GM12864 (cell line): Measurements from ENCODE around the gene KRTAP9-1.

Experiments used
- DNase-seq: peaks from one replicate; pipeline ENCODE4 v3.0.0-alpha.2; 2011; ENCODE audit warnings: low read depth
- H3K4me3 ChIP-seq: 2 replicates; pipeline ENCODE4 v1.5.1; 2011; ENCODE audit warnings: mild to moderate bottlenecking, low read depth, low read length, control low read depth
- CTCF ChIP-seq: IDR thresholded peaks from 2 replicates; pipeline ENCODE4 v1.5.1; 2011; ENCODE audit warnings: low read depth, mild to moderate bottlenecking, moderate library complexity, low read length, control low read depth, inconsistent platforms; ENCODE audit errors: missing control alignments

The KRTAP9-1 gene

GRCh38 chr17:41167561-41167960 is 22.1 kb upstream of the KRTAP9-1 start:
- no peak for TF ChIP-seq CTCF
- DNase-seq: no peak
- no peak overlapping the region for H3K4me3 ChIP-seq

DNA sequence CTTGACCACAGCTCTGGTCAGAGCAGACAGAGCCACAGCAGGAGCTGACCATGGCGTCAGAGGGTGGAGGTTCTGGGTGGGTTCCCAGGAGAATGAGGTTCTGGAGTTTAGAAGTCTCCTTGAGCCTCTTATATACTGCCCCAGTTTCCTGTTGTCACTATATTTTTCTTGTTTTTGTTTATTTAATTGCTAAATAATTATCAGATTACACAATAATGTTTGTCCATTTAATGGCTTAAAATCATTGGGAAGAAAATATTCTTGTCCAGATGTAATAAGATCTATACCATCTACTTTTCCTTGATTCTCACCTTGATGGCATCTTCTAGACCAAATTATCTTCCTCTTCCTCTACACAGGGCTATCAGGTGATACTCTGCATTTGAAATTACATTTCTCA is 21.6 kb upstream of the KRTAP9-1 start, which contains the start of gene KRTAP4-3:
KRTAP4-3 (minus strand) TSS at position 101 of the 400 bp plus-strand sequence; CDS start at position 52, 49 bp downstream.
- no peak within 1 kb of the TSS for H3K4me3 ChIP-seq
- DNase-seq: no peak
- TF ChIP-seq CTCF: no peak

DNA sequence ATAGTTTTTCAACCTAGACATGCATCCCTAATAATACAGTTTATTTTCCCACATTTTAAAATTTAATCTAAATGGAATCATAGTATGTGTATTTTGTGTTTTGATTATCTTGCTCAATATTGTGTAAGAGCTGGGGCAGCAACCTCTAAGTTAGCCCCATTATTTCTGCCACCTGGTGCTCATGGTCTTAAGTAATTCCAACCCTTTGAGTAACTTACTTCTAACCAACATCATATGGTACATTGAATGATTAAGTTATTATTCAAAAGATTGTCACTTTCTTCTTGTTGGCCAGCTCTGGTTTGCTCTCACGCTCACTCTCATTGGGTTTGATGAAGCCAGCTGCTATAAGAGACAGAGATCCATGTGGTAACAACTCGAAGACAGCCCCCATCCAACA is 17.8 kb upstream of the KRTAP9-1 start:
- no peak for TF ChIP-seq CTCF
- DNase-seq: no peak

DNA sequence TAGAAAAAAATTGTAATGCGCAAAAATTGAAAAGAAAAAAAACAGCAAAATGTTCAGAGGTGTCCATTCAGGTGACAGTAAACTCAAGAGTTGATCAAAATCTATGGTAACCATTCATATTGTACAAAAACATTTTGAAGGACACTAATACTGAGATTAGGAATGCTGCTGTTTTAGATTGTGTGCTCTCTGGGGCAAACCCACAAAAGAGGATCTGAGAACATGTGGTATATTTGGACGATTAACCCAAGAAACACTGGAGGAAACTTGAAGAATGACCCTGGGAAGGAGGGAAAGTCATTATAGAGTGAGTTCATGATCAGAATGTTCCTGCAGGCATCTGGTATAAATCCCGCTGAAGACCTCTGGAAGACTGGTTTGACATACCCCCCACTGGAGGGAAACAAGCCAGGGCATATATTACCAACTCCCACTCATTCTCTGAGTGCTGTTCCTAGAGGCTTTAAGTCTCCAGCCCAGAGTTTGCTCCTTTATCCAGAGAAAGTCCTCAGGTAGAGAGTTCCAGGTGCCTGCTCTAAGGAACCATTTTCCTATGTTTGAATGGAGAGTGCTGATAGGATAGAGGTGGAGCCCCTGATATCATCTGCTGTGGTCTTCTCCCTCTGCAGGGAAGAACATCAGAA is 12.8 kb upstream of the KRTAP9-1 start:
- no peak for DNase-seq
- no peak for TF ChIP-seq CTCF
- H3K4me3 ChIP-seq: no peak overlapping the region

More for the DNA sequence above, 17.8 kb upstream of the KRTAP9-1 start:
- H3K4me3 ChIP-seq: no peak overlapping the region

GRCh38 chr17:41177727-41178271 is 11.9 kb upstream of the KRTAP9-1 start, which contains the start of gene KRTAP4-2:
TSS of gene KRTAP4-2 (minus strand) at chr17:41178221. CDS start at chr17:41178164, 57 bp downstream.
- no peak for DNase-seq
- no peak for TF ChIP-seq CTCF
- no peak within 1 kb of the TSS for H3K4me3 ChIP-seq

GRCh38 chr17:41178341-41178740 is 11.3 kb upstream of the KRTAP9-1 start:
- TF ChIP-seq CTCF: no peak
- H3K4me3 ChIP-seq: no peak overlapping the region
- DNase-seq: no peak
